Measurements from ENCODE around the gene ACTG2.
"Not testable (repeated sequence)": the region's sequence is repeated elsewhere in the genome, so short reads cannot be mapped to it uniquely, and the experiment has no call there.

ACTG2 gene

GRCh38 chr2:73892631-73893329 lies at the start of gene ACTG2:
ACTG2 (plus strand) TSS chr2:73893008; CDS start chr2:73901312, 8,304 bp downstream.
- DNase-seq, result no peak

GRCh38 chr2:73844087-73844486 lies 48.7 kb upstream of the ACTG2 start:
- DNase-seq, result no peak

- no peak for DNase-seq
Measured at GRCh38 chr2:73850009-73850408, 42.8 kb upstream of the ACTG2 start.

- DNase-seq, result peak; percentile 15
Measured at GRCh38 chr2:73851274-73851673, 41.5 kb upstream of the ACTG2 start.

GRCh38 chr2:73852020-73852419 lies 40.8 kb upstream of the ACTG2 start:
- no peak for DNase-seq

- DNase-seq, result no peak
Measured at GRCh38 chr2:73855526-73855925, 37.3 kb upstream of the ACTG2 start.

GRCh38 chr2:73856214-73856613 lies 36.6 kb upstream of the ACTG2 start:
- DNase-seq, result no peak

- DNase-seq, result peak; percentile 65
Measured at GRCh38 chr2:73859721-73860586, 32.9 kb upstream of the ACTG2 start.

- no peak for DNase-seq
Measured at GRCh38 chr2:73862987-73863386, 29.8 kb upstream of the ACTG2 start.

- no peak for DNase-seq
Measured at GRCh38 chr2:73868204-73868978, 24.4 kb upstream of the ACTG2 start.

GRCh38 chr2:73870084-73870483 lies 22.7 kb upstream of the ACTG2 start:
- no peak for DNase-seq

GRCh38 chr2:73877071-73877802 lies 15.6 kb upstream of the ACTG2 start:
- DNase-seq, result no peak

GRCh38 chr2:73877984-73878383 lies 14.8 kb upstream of the ACTG2 start:
- DNase-seq, result not testable (repeated sequence)

- no peak for DNase-seq
Measured at GRCh38 chr2:73885406-73885805, 7.4 kb upstream of the ACTG2 start.

- DNase-seq, result peak; percentile 79
Measured at GRCh38 chr2:73886357-73886756, 6.5 kb upstream of the ACTG2 start.

- DNase-seq, result peak; percentile 13
Measured at GRCh38 chr2:73887596-73888353, 5.0 kb upstream of the ACTG2 start.

GRCh38 chr2:73888388-73888787 lies 4.4 kb upstream of the ACTG2 start:
- no peak for DNase-seq

- DNase-seq, result no peak
Measured at GRCh38 chr2:73889206-73889605, 3.6 kb upstream of the ACTG2 start.

- DNase-seq, result no peak
Measured at GRCh38 chr2:73890301-73891092, 2.3 kb upstream of the ACTG2 start.

GRCh38 chr2:73891276-73891901 lies 1.4 kb upstream of the ACTG2 start:
- no peak for DNase-seq
